HG03159 (cell line): ENCODE measurements around the gene ACKR3.

Experiments used
- ATAC-seq: cut with Tn5 transposase; IDR thresholded peaks from one replicate; pipeline ENCODE4 v1.9.1; 2021; ENCODE audit warnings: mild to moderate bottlenecking, moderate library complexity; ENCODE audit not compliant: unreplicated experiment

Gene ACKR3

DNA sequence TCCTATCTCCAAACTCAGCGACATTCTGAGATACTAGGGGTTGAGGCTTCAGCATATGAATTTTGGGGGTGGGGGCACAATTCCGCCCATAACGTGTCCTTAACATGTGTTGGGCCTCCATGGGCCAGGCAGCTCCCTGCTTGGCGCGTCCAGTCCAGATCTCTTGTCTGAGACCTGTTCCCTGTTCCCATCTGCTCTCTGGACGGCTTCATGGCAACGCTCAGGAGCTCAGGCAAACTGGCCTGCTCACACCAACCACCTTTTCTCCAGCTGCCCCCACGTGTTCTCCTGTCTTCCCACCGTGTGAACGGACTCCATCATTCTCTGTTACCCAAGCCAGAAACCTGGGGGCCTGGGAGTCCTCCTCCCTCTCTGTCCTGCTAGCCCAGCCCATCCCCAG lies 36.4 kb downstream of the ACKR3 start:
- no peak for ATAC-seq

GRCh38 chr2:236607471-236608187 lies 38.0 kb downstream of the ACKR3 start:
- ATAC-seq: no peak

DNA sequence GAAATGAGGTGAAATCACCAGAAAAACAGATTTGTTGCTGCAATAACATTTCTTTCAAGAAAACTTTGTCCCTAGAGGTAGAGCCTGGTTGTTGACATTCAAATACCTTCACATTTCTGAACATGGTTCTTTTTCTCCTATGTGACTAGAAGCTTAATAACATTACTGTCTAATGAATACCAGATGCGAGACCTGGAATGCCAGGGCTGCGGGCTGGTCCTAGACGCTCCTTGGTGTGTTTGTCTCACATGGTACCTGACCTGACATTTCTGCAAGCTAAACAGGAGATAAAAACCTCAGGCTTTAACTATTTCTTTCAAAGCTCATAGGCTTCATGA lies 38.5 kb downstream of the ACKR3 start:
- no peak for ATAC-seq

DNA sequence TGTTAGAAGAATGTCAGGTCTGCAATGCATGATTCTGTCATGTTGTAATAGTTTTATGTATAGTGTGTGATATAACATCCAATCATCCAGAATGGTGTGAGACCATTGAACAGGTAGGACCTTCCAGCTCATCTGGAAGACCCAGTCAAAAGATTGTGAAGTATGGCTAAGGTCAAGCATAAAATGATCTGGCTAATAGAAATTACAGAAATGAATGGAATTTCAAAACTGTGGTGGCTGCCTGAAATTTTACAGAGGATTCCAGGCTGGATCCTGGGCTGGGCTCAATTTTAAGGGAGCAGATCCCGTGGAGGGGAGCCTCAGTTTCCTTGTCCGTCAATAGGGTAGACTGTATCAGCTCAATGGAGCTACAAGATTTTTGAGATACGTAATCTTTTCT lies 39.1 kb downstream of the ACKR3 start:
- ATAC-seq: no peak

DNA sequence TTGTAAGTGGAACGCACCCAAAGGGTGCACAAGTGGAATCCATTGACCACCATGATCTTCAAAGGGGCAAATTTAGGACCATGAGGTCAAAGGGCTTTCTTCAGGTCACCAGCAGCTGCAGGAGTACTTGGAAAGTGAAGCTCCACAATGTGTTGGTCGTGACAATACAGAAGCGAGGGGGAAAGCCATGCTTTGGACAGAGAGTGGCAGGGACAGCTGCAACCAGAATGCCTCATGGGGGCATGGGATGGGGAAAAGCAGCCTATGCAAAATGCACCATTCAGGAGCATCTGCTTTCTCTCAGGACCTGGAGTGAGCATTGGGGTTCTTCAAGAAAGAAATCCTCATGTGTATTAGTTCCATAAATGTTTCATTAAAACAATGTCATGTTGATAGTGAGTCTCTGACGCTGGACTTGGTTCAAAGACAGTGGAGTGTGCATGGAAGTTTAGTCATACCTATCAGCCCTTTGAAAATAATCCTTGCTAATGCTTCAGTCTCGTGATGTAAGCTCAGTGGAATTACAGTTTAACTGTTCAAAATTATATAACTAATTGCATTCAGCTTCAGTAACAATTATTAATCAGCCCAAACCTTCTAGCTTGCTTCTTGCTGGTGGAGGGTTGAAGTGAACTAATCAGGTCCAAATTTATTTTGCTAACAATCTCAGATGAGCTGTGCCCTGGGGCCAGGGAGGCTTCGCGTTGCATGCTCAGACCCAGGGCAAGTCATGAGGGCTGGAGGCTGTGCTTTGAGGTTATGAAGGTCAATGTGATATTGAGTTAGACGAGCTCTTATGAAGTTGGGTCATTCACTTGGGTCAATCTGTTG lies 41.6 kb downstream of the ACKR3 start:
- no peak for ATAC-seq

DNA sequence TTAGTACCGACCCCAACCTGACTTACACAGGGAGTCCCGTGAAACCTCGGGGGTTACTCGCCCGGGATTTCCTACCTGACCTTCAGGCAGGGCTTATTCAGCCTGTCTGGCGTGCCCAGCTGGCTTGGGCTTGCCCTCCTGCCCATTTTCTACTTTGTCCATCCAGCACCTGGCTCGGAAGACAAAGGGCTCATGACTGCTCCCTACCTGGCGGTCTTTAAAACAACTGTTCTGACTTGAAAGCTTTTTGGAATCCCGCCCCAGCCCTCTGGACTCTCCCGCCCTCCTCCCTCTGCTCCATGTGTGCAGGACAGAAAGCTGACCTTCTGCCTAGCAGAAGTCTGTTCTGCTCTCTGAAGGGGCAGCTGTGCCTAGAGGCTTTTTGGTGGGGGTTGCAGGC lies 43.1 kb downstream of the ACKR3 start:
- no peak for ATAC-seq

GRCh38 chr2:236613612-236614011 lies 44.0 kb downstream of the ACKR3 start:
- no peak for ATAC-seq

DNA sequence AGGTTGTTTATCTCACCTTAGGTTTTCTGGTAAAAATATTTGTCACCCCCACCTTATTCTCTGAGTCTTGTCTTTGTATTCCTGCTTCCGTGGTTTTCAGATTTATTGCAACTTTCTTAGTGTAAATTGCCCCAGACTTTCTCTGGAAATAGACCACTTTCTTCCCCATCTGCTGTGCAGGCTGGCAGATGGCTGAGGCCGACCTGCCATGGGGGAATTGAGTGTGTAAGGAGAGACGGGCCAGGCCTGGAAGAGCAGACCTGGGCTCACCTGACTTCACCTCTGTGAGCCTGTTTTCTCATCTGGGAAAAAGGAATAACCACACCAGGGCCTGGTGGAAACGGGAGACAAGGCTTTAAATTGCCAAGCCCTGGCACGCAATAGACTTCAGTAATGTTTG lies 44.9 kb downstream of the ACKR3 start:
- no peak for ATAC-seq

DNA sequence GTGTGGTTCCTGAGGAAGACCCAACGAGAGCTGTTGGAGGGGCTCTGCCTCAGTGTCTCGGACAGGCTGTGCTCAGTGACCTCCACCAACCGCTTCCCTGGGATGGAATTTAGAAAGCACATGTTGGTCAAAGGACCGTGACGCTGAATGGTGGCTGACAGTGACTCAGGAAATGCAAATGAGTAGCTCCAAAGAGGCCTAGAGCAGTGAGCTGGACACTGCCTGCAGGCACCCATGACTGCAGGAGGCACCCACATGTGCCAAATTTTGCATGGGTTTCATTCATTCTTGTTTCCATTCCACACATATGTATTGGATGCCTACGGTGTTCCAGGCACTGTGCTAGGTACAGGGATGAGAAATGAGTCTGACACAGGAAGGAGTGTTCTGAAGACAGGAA lies 46.4 kb downstream of the ACKR3 start:
- no peak for ATAC-seq

GRCh38 chr2:236616624-236617023 lies 47.0 kb downstream of the ACKR3 start:
- ATAC-seq: no peak

DNA sequence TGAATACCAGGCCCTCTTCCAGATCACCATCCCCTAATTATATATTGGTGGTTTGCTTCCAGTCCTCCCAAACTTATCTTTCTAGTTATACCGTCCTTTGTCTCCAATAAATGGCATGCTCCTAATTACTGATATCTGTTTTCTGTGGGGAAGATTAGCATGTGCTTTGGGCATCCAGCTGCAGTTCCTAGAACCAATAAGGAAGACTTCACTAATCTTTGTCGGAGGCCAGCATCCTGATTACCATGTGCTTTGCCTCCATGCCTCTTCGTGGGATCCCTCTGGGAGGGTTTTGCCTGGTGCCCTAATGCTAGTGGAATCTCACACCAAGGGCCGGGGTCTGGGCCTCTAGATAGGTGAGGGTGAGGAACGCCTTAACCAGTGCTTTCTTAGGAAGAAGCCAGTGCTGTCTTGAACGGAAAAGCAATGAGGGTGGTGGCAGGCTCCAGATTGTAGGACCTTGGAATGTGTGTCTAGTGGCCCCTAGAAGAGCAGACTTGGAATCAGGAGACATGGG lies 47.7 kb downstream of the ACKR3 start:
- no peak for ATAC-seq

DNA sequence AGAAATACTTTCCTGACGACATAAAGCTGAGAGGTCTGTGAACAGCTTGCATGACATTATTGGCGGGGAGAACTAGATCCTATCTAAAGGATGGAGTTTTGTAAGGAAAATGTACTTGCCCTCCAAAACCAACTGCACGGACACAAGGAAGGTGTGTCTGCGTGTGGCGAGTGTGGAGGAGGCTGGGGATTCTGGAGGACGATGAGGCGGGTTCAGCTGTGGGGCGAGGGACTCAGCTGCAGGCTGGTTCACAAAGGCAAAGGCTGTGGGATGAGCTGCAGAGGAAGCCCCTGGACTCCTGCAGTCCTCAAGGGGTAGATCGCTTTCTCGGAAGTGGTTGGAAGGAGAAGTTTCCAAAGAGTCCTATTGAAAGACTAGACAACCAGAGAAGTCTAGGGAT lies 48.2 kb downstream of the ACKR3 start:
- ATAC-seq: no peak

DNA sequence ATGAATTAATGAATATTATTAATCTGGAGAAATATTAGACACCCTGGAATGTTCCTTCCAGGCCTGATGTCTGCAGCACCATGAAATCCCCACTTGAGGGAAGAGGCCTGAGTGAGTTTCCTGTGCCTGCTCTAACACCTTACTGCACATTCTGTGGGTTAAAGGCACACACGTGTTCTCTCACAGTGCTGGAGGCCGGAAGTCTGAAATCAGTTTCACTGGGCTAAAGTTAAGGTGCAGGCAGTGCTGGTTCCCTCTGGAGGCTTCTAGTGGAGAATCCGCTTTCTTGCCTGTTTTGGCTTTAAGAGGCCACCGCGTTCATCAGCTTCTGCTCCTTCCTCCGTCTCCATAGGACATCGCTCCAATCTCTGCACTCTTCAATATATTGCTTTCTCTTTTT lies 48.7 kb downstream of the ACKR3 start:
- ATAC-seq: no peak

GRCh38 chr2:236619910-236620612 lies 50.4 kb downstream of the ACKR3 start:
- no peak for ATAC-seq

DNA sequence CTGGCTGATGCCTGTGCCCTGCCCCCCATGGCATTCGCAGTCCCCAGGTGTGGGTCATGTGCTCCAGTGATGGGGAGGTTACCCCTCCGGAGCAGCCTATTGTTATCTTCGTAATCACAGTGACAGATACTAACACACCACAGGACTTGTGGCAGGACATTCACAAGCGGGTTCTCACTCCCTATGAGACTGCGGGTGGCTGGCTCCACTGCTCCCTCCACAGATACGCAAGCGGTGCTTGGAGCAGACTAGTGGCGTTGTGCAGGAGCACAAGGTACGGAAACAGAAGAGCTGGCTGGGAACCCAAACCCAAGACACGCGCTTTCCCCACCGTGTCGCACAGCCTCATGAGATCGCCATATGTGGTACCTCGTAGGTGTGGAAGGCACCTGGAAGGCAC lies 52.2 kb downstream of the ACKR3 start:
- no peak for ATAC-seq

- ATAC-seq: no peak
Measured at GRCh38 chr2:236622201-236622600, 52.6 kb downstream of the ACKR3 start.

DNA sequence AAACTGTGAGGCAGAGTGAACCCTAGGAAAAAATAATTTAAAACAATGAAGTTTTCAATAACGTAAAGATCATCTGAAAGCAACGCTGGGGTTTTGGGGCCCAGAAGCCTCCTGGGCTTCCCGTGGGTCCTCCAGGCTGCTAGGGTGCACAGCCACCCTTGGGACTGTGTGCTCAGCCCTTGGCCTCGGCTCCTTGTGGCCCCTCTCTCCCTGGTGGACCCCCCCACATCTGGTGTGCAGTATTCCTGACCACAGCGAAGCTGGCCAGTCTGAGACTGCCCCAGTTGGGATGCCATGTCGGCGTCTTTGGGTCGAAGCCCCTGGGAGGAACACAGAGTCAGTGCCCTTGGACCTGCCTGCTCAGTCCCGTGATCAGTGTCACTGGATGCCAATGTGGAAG lies 53.0 kb downstream of the ACKR3 start:
- no peak for ATAC-seq

DNA sequence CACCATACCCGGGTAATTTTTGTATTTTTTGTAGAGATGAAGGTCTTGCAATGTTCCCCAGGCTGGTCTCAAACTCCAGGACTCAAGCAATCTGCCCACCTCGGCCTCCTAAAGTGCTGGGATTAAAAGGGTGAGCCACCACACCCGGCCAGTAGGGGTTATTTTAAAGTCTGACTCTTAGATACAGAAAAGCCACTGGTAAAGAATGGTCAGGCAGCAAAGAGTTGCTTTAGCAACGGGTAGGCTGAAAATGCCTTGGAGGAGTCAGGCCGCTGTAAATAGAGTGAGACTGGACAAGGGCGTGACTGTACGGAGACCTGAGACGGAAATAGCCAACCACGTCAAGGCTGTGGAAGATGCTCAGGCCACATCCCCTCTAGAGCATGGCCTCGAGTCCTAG lies 54.2 kb downstream of the ACKR3 start:
- no peak for ATAC-seq

GRCh38 chr2:236625156-236625690 lies 55.6 kb downstream of the ACKR3 start:
- ATAC-seq: no peak

DNA sequence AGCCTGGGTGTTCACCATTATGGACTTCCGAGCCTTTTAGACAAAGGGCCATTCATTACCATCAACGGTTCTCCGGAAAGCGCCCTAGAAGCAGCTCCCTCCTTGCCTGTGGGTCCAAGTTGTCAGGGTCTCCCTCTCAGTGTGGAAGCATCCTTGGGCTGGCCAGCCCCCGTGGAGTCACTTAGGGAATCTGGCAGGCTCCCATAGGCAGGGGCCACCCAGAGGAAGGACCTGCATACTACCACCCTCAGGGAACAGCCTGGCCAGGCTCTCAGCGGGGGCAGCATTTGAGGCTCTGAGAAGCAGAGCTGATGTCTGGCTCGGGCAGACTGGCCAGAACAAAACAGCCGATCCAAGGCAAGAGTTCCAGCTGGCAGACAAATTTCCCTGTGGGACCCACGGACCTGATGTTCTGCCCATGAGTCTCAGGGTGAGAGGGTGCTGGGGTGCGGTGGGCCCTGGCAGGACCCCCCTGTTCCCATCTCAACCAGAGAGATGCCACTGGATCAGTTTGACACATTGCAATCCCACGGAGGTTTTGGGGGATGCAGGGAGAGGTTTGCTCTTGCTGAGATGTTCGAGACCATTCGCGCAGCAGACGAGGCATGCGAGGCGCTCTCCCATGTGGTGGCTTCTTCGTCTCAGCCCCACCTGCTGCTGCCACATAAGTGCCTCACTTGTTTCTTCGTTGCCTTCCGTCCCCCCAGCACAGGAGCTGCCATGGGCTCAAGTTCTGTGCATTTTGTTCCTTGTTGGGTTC lies 56.9 kb downstream of the ACKR3 start:
- no peak for ATAC-seq

- ATAC-seq: no peak
Measured at GRCh38 chr2:236627193-236627592, 57.6 kb downstream of the ACKR3 start.
